ENCODE data around the gene PGM2.
A peak's percentile ranks its signal among the peaks of the same experiment; 100 is the strongest.
"Not testable (repeated sequence)": the region's sequence is repeated elsewhere in the genome, so short reads cannot be mapped to it uniquely, and the experiment has no call there.

The PGM2 gene

GRCh38 chr4:37820458-37820857 is 6.0 kb upstream of the PGM2 start:
- not testable (repeated sequence) for DNase-seq

GRCh38 chr4:37821953-37822605 is 4.4 kb upstream of the PGM2 start:
- no peak for DNase-seq

GRCh38 chr4:37825501-37825900 is 985 bp upstream of the PGM2 start:
- DNase-seq = not testable (repeated sequence)

GRCh38 chr4:37825968-37826294 is 555 bp upstream of the PGM2 start:
- peak in 1 of 2 donors; percentile 48 for DNase-seq

- no peak for DNase-seq
These were observed 672 bp downstream of the PGM2 start for GRCh38 chr4:37827030-37827685.

- DNase-seq = no peak
These were observed 1.4 kb downstream of the PGM2 start for GRCh38 chr4:37827802-37828321.

- no peak for DNase-seq
These were observed 2.4 kb downstream of the PGM2 start for GRCh38 chr4:37828843-37829242.

- DNase-seq = no peak
These were observed 4.2 kb downstream of the PGM2 start for GRCh38 chr4:37830640-37831039.

- no peak for DNase-seq
These were observed 8.5 kb downstream of the PGM2 start for GRCh38 chr4:37835031-37835430.

- no peak for DNase-seq
These were observed 9.3 kb downstream of the PGM2 start for GRCh38 chr4:37835806-37836205.

- no peak for DNase-seq
These were observed 9.8 kb downstream of the PGM2 start for GRCh38 chr4:37836274-37836673.

- DNase-seq = no peak
These were observed 10.5 kb downstream of the PGM2 start for GRCh38 chr4:37836838-37837440.

- no peak for DNase-seq
These were observed 11.0 kb downstream of the PGM2 start for GRCh38 chr4:37837446-37837845.

- no peak for DNase-seq
These were observed 12.9 kb downstream of the PGM2 start for GRCh38 chr4:37839426-37839825.

GRCh38 chr4:37844204-37844603 is 17.7 kb downstream of the PGM2 start:
- DNase-seq = no peak

GRCh38 chr4:37845201-37845600 is 18.7 kb downstream of the PGM2 start:
- no peak for DNase-seq

- DNase-seq = no peak
These were observed 20.9 kb downstream of the PGM2 start for GRCh38 chr4:37847311-37847884.

GRCh38 chr4:37852376-37852775 is 25.9 kb downstream of the PGM2 start:
- DNase-seq = no peak

- no peak for DNase-seq
These were observed 31.6 kb downstream of the PGM2 start for GRCh38 chr4:37858112-37858511.

GRCh38 chr4:37858872-37859271 is 32.4 kb downstream of the PGM2 start:
- no peak for DNase-seq

- no peak for DNase-seq
These were observed 33.8 kb downstream of the PGM2 start for GRCh38 chr4:37860266-37860665.

- DNase-seq = no peak
These were observed 36.5 kb downstream of the PGM2 start for GRCh38 chr4:37862961-37863360.

- peak in 1 of 2 donors; percentile 39 for DNase-seq
These were observed 38.3 kb downstream of the PGM2 start for GRCh38 chr4:37864786-37865185.

- no peak for DNase-seq
These were observed 39.0 kb downstream of the PGM2 start for GRCh38 chr4:37865450-37865849.

Measured in bone marrow (tissue), 2 donors.